Neural cell (in vitro differentiated cells): Measurements from ENCODE around the gene MMP28.

Experiments used
- CTCF ChIP-seq: fragments of 450-650 bp; IDR thresholded peaks from 2 replicates; pipeline ENCODE4 v1.5.1; 2014; ENCODE audit warnings: antibody characterized with exemption, mild to moderate bottlenecking, moderate library complexity; ENCODE audit not compliant: poor library complexity, severe bottlenecking
- EP300 ChIP-seq: fragments of 450-650 bp; conservative IDR thresholded peaks from 2 replicates; pipeline ENCODE4 v1.6.1; 2014; ENCODE audit warnings: antibody characterized with exemption, mild to moderate bottlenecking, moderate library complexity; ENCODE audit not compliant: poor library complexity, severe bottlenecking
- EZH2 ChIP-seq: fragments of 200-600, 300-800 bp; shearing (Covaris generic), sonication (generic); IDR thresholded peaks from 2 replicates; pipeline ENCODE4 v1.6.1; 2014; ENCODE audit warnings: antibody characterized with exemption, low read length, borderline replicate concordance, mild to moderate bottlenecking; ENCODE audit not compliant: insufficient read depth, poor library complexity, severe bottlenecking
- POLR2AphosphoS5 ChIP-seq: IDR thresholded peaks from 2 replicates; pipeline ENCODE4 v1.6.1; 2012
- REST ChIP-seq: IDR thresholded peaks from 2 replicates; pipeline ENCODE4 v1.6.1; 2012; ENCODE audit warnings: borderline replicate concordance
- SMC3 ChIP-seq: fragments of 450-650 bp; conservative IDR thresholded peaks from 2 replicates; pipeline ENCODE4 v1.6.1; 2014; ENCODE audit warnings: antibody characterized with exemption, mild to moderate bottlenecking, moderate library complexity; ENCODE audit not compliant: poor library complexity

DNA sequence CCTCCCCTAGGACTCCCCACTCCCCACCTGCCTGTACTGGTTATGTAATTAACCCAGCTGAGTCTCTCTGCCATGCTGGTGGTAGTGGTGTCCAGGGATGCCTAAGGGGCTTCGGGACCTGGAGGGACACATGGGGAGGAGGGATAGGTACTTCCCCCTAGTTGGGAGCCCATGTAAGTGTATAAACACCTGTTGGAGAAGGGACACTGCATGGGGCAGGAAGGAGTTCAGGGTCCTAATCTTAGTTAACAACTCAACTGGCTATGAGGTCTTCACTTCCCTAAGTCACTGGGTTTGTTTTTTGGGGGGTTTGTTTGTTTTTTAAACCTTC lies 62.7 kb downstream of the MMP28 start:
- TF ChIP-seq CTCF (no peak), EZH2 (no peak), EP300 (no peak), POLR2AphosphoS5 (no peak), SMC3 (no peak), REST (no peak)
